Stimulated activated CD4-positive, alpha-beta T cell treated with anti-CD3 and anti-CD28 coated beads, Interleukin-12 subunit alpha, Interleukin-12 subunit beta, amount 100 ng/mL, for 24 hours (primary cell): ENCODE data around the gene GRHL1.
"Not testable (repeated sequence)": the region's sequence is repeated elsewhere in the genome, so short reads cannot be mapped to it uniquely, and the experiment has no call there.

Experiments used
- DNase-seq, 2 experiments: peaks; one replicate each; pipeline ENCODE4 v3.0.0-alpha.2; 2020; ENCODE audit warnings: low read depth in 2 of 2

Gene GRHL1

DNA sequence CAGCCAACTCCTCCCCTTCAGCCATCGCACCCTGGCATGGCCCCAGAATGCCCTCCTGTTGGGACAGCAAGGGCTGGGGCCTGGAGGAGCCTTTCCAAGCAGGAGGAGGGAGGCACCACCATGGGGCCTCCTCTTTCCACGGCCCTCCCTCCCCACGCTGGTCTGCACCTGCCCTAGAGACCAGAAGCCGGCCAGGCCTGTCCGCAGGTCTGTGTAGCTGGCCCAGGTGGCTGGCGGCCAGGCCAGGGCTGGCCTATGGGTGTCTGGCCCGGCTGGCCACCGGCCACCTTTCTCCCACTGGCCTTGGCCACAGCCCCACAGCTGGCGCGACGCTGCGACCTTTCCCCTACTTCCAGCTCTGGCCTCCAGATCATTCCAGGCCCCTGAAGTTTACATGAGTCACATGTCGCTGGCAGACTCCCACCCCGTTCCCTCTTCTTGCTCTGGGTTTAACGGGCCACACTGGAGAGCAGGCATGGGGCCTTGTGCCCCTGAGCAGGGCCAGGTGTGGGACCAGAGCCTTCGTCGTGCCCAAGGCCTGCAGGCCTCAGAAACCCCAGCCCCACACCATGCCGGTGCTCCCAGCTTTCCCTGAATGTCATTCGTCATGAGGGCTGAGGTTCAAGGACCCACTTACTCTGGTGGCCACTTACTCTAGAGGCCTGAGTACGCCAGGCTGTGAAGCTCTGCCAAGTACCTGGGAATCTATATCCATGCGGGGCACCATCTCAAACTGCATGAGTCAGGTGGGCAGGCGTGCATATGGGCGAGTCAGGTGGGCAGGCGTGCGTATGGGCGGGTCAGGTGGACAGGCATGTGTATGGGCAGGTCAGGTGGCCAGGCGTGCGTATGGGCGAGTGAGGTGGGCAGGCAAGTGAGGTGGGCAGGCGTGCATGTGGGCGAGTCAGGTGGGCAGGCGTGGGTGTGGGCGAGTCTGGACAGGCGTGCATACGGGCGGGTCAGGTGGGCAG lies 58.6 kb downstream of the GRHL1 start:
- no peak for DNase-seq

DNA sequence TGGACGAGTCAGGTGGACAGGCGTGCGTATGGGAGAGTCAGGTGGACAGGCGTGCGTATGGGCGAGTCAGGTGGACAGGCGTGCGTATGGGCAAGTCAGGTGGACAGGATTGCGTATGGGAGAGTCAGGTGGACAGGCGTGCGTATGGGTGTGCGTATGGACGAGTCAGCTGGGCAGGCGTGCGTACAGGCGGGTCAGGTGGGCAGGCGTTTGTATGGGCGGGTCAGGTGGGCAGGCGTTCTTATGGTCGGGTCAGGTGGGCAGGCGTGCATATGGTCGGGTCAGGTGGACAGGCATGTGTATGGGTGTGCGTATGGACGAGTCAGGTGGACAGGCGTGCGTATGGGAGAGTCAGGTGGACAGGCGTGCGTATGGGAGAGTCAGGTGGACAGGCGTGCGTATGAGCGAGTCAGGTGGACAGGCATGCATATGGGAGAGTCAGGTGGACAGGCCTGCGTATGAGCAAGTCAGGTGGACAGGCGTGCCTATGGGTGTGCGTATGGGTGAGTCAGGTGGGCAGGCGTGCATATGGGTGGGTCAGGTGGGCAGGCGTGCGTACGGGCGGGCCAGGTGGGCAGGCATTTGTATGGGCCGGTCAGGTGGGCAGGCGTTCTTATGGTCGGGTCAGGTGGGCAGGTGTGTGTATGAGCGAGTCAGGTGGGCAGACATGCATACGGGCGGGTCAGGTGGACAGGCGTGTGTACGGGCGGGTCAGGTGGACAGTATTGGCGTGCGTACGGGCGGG lies 59.5 kb downstream of the GRHL1 start:
- not testable (repeated sequence) for DNase-seq

- DNase-seq = not testable (repeated sequence)
These were observed 60.3 kb downstream of the GRHL1 start for GRCh38 chr2:10011606-10012325.

DNA sequence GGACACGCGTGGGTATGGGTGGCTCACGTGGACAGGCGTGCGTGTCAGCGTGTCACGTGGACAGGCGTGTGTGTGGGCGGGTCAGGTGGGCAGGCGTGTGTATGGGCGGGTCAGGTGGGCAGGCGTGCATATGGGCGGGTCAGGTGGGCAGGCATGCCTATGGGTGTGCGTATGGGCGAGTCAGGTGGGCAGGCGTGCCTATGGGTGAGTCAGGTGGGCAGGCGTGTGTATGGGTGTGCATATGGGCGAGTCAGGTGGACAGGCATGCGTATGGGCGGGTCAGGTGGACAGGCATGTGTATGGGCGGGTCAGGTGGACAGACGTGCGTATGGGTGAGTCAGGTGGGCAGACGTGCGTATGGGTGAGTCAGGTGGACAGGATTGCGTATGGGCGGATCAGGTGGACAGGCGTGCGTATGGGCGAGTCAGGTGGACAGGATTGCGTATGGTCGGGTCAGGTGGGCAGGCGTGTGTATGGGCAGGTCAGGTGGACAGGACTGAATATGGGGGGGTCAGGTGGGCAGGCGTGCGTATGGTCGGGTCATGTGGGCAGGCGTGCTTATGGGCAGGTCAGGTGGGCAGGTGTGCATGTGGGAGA lies 61.0 kb downstream of the GRHL1 start:
- not testable (repeated sequence) for DNase-seq

- no peak for DNase-seq
These were observed 61.5 kb downstream of the GRHL1 start for GRCh38 chr2:10012963-10013461.

DNA sequence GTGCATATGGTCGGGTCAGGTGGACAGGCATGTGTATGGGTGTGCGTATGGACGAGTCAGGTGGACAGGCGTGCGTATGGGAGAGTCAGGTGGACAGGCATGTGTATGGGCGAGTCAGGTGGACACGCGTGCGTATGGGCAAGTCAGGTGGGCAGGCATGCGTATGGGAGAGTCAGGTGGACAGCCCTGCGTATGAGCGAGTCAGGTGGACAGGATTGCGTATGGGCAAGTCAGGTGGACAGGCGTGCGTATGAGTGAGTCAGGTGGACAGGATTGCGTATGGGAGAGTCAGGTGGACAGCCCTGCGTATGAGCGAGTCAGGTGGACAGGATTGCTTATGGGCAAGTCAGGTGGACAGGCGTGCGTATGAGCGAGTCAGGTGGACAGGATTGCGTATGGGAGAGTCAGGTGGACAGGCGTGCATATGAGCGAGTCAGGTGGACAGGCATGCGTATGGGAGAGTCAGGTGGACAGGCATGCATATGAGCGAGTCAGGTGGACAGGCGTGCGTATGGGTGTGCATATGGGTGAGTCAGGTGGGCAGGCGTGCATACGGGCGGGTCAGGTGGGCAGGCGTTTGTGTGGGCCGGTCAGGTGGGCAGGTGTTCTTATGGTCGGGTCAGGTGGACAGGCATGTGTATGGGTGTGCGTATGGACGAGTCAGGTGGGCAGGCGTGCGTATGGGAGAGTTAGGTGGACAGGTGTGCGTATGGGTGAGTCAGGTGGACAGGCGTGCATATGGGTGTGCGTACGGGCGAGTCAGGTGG lies 62.3 kb downstream of the GRHL1 start:
- DNase-seq = not testable (repeated sequence)

DNA sequence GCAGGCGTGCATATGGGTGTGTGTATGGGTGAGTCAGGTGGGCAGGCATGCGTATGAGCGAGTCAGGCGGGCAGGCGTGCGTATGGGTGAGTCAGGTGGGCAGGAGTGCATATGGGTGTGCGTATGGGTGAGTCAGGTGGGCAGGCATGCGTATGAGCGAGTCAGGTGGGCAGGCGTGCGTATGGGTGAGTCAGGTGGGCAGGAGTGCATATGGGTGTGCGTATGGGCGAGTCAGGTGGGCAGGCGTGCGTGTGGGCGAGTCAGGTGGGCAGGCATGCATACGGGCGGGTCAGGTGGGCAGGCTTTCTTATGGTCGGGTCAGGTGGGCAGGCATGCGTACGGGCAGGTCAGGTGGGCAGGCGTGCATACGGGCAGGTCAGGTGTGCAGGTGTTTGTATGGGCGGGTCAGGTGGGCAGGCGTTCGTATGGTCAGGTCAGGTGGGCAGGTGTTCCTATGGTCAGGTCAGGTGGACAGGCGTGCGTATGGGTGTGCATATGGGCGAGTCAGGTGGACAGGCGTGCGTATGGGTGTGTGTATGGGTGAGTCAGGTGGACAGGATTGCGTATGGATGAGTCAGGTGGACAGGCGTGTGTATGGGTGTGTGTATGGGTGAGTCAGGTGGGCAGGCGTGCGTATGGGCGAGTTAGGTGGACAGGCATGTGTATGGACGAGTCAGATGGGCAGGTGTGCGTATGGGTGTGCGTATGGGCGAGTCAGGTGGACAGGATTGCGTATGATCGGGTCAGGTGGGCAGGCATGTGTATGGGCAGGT lies 63.1 kb downstream of the GRHL1 start:
- DNase-seq = no peak

- DNase-seq = not testable (repeated sequence)
These were observed 64.0 kb downstream of the GRHL1 start for GRCh38 chr2:10015376-10015989.

DNA sequence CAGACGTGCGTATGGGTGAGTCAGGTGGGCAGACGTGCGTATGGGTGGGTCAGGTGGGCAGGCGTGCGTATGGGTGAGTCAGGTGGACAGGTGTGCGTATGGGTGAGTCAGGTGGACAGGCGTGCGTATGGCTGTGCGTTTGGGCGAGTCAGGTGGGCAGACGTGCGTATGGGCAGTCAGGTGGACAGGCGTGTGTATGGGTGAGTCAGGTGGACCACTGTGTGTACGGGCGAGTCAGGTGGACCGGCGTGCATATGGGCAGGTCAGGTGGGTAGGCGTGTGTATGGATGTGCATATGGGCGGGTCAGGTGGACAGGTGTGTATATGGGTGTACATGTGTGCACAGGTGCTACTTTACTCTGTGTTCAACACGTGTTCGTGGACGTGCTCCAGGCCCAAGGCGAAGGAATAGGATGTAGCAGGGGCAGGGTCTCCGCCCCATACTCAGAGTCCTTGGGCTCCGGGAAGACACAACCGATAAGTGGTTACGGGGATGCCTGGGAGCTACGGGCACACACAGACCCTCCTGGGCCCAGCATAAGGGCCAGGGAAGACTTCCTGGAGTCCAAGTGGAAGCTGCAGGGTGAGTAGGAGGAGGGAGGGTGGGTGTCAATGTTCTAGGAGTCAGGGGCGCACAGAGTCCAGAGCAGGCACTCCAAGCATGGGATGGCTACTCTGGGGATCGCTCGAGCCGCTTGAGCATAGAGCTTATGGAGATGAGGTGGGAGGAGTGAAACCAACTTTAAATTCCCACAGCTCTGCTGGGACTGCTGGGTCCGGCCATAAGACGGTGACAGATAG lies 64.7 kb downstream of the GRHL1 start:
- DNase-seq = no peak

- no peak for DNase-seq
These were observed 65.3 kb downstream of the GRHL1 start for GRCh38 chr2:10016802-10017258.

DNA sequence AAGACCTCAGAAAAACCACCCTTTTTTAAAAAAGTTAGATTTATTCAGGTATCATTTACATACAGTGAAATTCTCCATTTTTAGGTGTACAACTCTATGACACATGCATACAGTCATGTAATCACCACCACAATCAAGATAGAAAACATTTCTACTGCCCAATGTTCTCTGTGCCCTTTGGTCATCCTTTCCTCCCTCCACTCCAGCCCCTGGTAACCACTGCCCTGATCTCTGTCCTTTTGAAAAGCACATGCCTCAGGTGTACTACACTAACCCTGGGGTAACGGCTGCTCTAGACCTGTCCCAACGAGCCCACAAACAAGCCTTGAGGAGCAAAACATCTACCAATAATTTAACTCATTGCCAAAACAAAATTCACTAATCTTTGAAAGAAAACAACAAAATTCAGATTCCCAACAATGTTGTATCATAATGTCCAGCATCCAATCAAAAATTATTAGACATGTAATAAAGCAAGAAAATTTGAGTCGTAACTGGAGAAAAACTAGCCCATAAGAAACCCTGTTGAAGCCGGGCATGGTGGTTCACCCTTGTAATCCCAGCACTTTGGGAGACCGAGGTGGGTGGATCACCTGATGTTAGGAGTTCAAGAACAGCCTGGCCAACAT lies 65.9 kb downstream of the GRHL1 start:
- DNase-seq = no peak

DNA sequence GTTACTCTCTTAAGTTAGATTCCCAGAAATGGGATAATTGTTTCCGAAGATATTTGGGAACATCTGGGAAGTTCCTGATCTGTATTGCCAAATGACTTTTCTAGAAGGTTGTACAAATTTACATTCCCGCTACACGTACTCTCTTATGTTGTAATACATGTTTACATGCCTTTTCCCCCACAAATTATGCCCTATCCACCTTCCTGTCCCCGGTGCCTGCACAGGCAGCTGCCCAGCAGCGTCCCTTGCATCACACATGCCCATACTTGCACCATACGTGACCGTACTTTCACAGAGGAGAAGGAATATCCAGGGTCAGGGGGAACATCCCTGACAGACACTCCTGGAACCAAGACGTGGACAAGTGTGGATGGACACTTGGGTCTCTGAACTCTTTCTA lies 67.7 kb downstream of the GRHL1 start:
- DNase-seq = no peak

DNA sequence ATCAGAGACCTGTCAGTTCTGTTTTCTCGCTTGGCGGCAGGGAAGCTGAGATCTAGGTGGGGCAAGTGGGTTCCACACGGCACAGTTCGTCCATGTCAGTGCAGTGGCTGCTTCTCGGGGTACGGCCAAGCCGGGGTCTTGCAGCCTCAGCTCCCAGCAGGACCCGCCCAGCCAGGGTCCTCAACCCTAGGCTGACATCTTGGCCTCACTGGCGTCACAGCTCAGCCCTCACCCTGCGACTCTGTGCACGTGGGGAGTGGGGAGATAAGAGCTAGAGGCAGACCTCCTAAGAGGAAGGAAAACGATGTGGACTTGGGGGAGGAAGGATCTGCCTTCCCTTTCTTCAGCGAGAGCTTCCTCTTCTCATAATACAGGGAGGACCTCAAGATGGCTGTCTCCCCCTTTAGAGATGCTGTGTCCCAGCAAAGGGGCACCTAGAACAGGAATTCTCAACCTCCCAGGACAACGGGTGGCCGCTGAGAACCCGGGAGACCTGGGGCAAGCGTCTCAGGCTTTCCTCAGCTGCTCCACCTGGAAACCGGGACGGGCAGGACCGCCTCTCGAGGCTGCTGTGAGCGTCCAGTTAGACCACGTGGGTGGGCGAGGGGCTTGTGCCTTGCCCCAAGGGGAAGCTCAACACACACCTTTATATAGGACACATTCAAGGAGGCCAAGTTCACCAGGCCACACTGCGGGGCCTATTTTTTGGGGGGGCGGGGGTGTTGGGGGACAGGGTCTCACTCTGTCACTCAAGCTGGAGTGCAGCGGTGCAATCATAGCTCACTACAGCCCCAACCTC lies 68.3 kb downstream of the GRHL1 start:
- DNase-seq = no peak

GRCh38 chr2:10022041-10022421 lies 70.5 kb downstream of the GRHL1 start:
- DNase-seq = no peak

- DNase-seq = no peak
These were observed 71.0 kb downstream of the GRHL1 start for GRCh38 chr2:10022445-10022844.

- no peak for DNase-seq
These were observed 71.6 kb downstream of the GRHL1 start for GRCh38 chr2:10022966-10023662.
